ENCODE data around the gene NINJ1. TPM values are rescaled to one million over a fixed set of nuclear protein-coding genes. Genes with fewer than 3 reads are reported as not detected.
"Not testable (repeated sequence)": the region's sequence is repeated elsewhere in the genome, so short reads cannot be mapped to it uniquely, and the experiment has no call there.

NINJ1 gene
- total RNA-seq, 4 donors from 2014 or later, result 82.9 to 168 (median 121) TPM

- no peak for DNase-seq
- Histone ChIP-seq H3K36me3 (no peaks in the 10 kb centered on the region), H3K9me3 (no peaks in the 10 kb centered on the region), H3K27me3 (no peaks in the 10 kb centered on the region), H3K27ac (no peak overlapping the region), H3K4me1 (peaks cover 4 to 6% of the 10 kb centered on the region in 2 donors), H3K4me3 (replicated peaks in 1 of 3) (no peak overlapping the region)
- 81 to 94% methylated on average over 9 of the region's 10 CpGs for WGBS, 2 donors
- intact Hi-C loops (cut with DNase I), result no loop called here
- no peak for TF ChIP-seq POLR2A (IDR thresholded peaks at IDR 0.05)
- no peak for TF ChIP-seq CTCF (IDR thresholded peaks at IDR 0.05)
These were observed 17.2 kb upstream of the NINJ1 start for GRCh38 chr9:93151097-93151784.

- intact Hi-C loops (cut with DNase I), result no loop called here
- H3K4me1 ChIP-seq, result peaks cover 0 to under 1% of the 10 kb centered on the region in 2 donors
- no peaks in the 10 kb centered on the region for H3K9me3 ChIP-seq
- no peaks in the 10 kb centered on the region for H3K27me3 ChIP-seq
- H3K27ac ChIP-seq, result no peak overlapping the region
- DNase-seq, result no peak
- H3K36me3 ChIP-seq, result no peaks in the 10 kb centered on the region
- TF ChIP-seq CTCF (IDR thresholded peaks at IDR 0.05), result no peak
- WGBS, 2 donors, result 47 to 50% methylated on average over 1 of the region's 1 CpG
- H3K4me3 ChIP-seq (replicated peaks in 1 of 3), result no peak overlapping the region
These were observed 15.3 kb upstream of the NINJ1 start for GRCh38 chr9:93149361-93149760.

- intact Hi-C loops (cut with DNase I), result no loop called here
- TF ChIP-seq CTCF (IDR thresholded peaks at IDR 0.05), result no peak
- no peak for TF ChIP-seq POLR2A (IDR thresholded peaks at IDR 0.05)
- 83 to 93% methylated on average over 2 of the region's 2 CpGs for WGBS, 2 donors
- H3K27ac ChIP-seq, result no peak overlapping the region
- DNase-seq, result no peak
- H3K27me3 ChIP-seq, result no peaks in the 10 kb centered on the region
- H3K36me3 ChIP-seq, result no peaks in the 10 kb centered on the region
- H3K4me3 ChIP-seq (replicated peaks in 1 of 3), result no peak overlapping the region
- peaks cover 0 to 7% of the 10 kb centered on the region in 2 donors for H3K4me1 ChIP-seq
- H3K9me3 ChIP-seq, result no peaks in the 10 kb centered on the region
These were observed 14.7 kb upstream of the NINJ1 start for GRCh38 chr9:93148721-93149120.

- WGBS, 2 donors, result 74 to 77% methylated on average over 2 of the region's 2 CpGs
- intact Hi-C loops (cut with DNase I), result no loop called here
- H3K27ac ChIP-seq, result no peak overlapping the region
- H3K9me3 ChIP-seq, result no peaks in the 10 kb centered on the region
- no peak overlapping the region for H3K4me3 ChIP-seq (replicated peaks in 1 of 3)
- no peak for DNase-seq
- peaks cover 0 to 9% of the 10 kb centered on the region in 2 donors for H3K4me1 ChIP-seq
- no peaks in the 10 kb centered on the region for H3K36me3 ChIP-seq
- H3K27me3 ChIP-seq, result no peaks in the 10 kb centered on the region
- TF ChIP-seq POLR2A (IDR thresholded peaks at IDR 0.05), result no peak
- no peak for TF ChIP-seq CTCF (IDR thresholded peaks at IDR 0.05)
These were observed 13.6 kb upstream of the NINJ1 start for GRCh38 chr9:93147632-93148031.

GRCh38 chr9:93146696-93147095, 12.6 kb upstream of the NINJ1 start:
- H3K4me3 ChIP-seq (replicated peaks in 1 of 3); H3K27ac ChIP-seq; H3K27me3 ChIP-seq; H3K9me3 ChIP-seq; intact Hi-C loops (cut with DNase I); DNase-seq; H3K36me3 ChIP-seq; H3K4me1 ChIP-seq: not testable (repeated sequence)
- WGBS, 2 donors, result 84 to 91% methylated on average over 6 of the region's 6 CpGs
